ENCODE data around the gene PTPN9. TPM values are rescaled to one million over a fixed set of nuclear protein-coding genes. Genes with fewer than 3 reads are reported as not detected.

Gene PTPN9
- total RNA-seq, 4 donors from 2014 or later = 7.3 to 15.5 (median 10.8) TPM

DNA sequence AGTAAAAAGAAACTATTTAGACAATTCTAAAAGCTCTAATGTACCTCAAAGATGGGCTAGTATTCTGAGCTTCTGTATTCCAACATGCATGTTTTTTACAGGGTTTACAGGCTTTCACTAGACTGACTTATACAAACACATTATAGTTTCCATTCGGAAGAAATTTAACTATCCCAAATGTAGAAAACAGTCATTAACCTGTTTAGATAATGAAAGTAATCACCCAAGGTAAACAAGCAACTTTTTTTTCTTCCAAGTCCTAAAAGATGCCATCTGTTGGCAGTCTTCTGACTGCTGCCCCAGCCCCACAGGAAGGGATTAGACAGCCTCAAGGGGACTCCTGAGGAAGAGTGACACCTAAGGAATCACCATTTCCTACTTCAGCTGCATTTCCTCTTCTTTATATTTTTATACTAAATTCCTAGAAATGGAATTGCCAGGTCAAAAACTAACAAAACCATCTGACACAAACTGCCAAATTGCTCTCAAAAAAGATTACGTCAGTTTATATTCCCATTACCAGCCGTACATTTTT, 153.1 kb downstream of the PTPN9 start:
- 81 to 84% methylated on average over 3 of the region's 3 CpGs for WGBS, 2 donors
- no peak overlapping the region for H3K4me3 ChIP-seq (ENCODE audit: low read depth, poor library complexity, severe bottlenecking)
- intact Hi-C loops (cut with DNase I; ENCODE audit: low total_unique reads) = no loop called here
- no peak for DNase-seq (ENCODE audit: low spot score in 2 of 2)
- TF ChIP-seq POLR2A (IDR thresholded peaks at IDR 0.05) = no peak
- TF ChIP-seq, protein P1, sequence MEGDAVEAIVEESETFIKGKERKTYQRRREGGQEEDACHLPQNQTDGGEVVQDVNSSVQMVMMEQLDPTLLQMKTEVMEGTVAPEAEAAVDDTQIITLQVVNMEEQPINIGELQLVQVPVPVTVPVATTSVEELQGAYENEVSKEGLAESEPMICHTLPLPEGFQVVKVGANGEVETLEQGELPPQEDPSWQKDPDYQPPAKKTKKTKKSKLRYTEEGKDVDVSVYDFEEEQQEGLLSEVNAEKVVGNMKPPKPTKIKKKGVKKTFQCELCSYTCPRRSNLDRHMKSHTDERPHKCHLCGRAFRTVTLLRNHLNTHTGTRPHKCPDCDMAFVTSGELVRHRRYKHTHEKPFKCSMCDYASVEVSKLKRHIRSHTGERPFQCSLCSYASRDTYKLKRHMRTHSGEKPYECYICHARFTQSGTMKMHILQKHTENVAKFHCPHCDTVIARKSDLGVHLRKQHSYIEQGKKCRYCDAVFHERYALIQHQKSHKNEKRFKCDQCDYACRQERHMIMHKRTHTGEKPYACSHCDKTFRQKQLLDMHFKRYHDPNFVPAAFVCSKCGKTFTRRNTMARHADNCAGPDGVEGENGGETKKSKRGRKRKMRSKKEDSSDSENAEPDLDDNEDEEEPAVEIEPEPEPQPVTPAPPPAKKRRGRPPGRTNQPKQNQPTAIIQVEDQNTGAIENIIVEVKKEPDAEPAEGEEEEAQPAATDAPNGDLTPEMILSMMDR (IDR thresholded peaks at IDR 0.05) = no peak

DNA sequence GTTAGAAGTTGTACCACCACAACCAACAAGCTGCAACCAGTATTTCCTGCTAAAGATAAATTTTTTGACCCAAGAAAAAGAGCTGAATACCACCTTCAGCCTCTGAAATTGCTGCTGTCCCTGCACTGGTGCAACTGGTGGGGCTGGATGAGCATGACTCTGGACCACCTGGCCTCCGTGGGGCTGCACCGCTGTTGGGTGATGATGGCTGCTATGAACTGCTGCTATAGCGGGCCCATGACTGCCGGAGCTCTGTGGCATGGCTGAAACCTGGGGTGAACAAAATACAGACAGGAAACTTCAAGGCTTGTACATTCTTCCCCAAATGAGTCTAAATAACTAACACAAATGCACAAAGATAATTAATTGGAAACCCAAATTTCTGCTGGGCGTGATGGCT, 156.6 kb downstream of the PTPN9 start:
- DNase-seq (ENCODE audit: low spot score in 2 of 2) = no peak
- no peak overlapping the region for H3K4me3 ChIP-seq (ENCODE audit: low read depth, poor library complexity, severe bottlenecking)
- TF ChIP-seq POLR2A (IDR thresholded peaks at IDR 0.05) = no peak
- TF ChIP-seq, protein P1 (IDR thresholded peaks at IDR 0.05) = no peak
- WGBS, 2 donors = 94 to 97% methylated on average over 5 of the region's 5 CpGs
- intact Hi-C loops (cut with DNase I; ENCODE audit: low total_unique reads) = no loop called here

DNA sequence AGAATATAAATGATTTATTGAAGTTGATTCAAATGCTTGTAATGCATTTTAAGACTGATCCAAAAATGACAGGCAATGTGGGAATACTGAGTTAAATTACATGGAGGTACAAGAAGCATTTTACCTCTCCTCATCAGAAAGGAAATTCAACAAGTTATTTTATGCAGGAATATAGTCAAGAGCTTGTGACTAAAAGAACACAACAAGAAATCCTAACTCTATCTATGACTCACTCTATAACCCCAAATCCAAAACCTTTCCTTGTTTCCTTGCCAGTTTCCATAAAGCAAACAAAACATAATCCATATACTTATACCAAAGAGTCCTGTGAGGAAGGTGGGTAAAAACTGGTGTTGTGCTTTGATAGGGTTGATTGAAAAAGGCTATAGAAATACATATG, 158.4 kb downstream of the PTPN9 start:
- intact Hi-C loops (cut with DNase I; ENCODE audit: low total_unique reads) = no loop called here
- no peak for TF ChIP-seq POLR2A (IDR thresholded peaks at IDR 0.05)
- TF ChIP-seq, protein P1 (IDR thresholded peaks at IDR 0.05) = no peak
- no peak overlapping the region for H3K4me3 ChIP-seq (ENCODE audit: low read depth, poor library complexity, severe bottlenecking)
- no peak for DNase-seq (ENCODE audit: low spot score in 2 of 2)

DNA sequence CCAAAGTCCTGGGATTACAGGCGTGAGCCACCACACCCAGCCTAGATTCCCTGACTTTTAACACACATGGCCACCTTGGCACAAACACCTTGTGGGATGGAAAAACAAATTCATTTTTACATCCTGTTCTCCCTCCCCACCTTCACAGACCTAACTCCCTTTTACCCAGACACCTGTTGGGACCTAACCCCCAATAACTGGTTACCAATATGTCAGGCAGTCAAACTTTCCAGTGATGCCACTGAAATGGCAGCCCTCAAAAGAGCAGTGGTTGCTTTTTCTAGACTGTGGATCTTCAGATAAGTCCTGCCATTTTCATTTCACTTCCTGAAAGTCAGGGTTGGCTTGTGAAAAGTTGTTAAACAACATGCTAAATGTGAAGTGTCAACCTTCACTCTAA, 162.5 kb downstream of the PTPN9 start:
- TF ChIP-seq POLR2A (IDR thresholded peaks at IDR 0.05) = no peak
- TF ChIP-seq, protein P1 (IDR thresholded peaks at IDR 0.05) = no peak
- no peak overlapping the region for H3K4me3 ChIP-seq (ENCODE audit: low read depth, poor library complexity, severe bottlenecking)
- no peak for DNase-seq (ENCODE audit: low spot score in 2 of 2)
- intact Hi-C loops (cut with DNase I; ENCODE audit: low total_unique reads) = no loop called here
- WGBS, 2 donors = 91 to 95% methylated on average over 1 of the region's 1 CpG

Other genes starting within 250 kb of the PTPN9 start
- 10 to 100 TPM; 45.5 to 65.5 (median 56.4) TPM for gene COMMD4, start 243.3 kb downstream of the PTPN9 start, total RNA-seq
- 10 to 100 TPM; 20.0 to 66.8 (median 41.2) TPM for gene NEIL1, start 232.3 kb downstream of the PTPN9 start, total RNA-seq
- gene MAN2C1, start 210.7 kb downstream of the PTPN9 start, total RNA-seq = 100 to 1,000 TPM in 3 of 4 donors, 10 to 100 TPM in 1; 84.9 to 199 (median 136) TPM
- 10 to 100 TPM; 47.1 to 68.8 (median 49.6) TPM for gene SIN3A, start 127.6 kb downstream of the PTPN9 start, total RNA-seq
- 10 to 100 TPM; 16.5 to 19.7 (median 18.1) TPM for gene SNUPN, start 46.4 kb upstream of the PTPN9 start, total RNA-seq
- 100 to 1,000 TPM; 161 to 204 (median 185) TPM for gene IMP3, start 60.9 kb upstream of the PTPN9 start, total RNA-seq
- 10 to 100 TPM; 24.8 to 40.5 (median 35.5) TPM for gene SNX33, start 68.6 kb upstream of the PTPN9 start, total RNA-seq
- 10 to 100 TPM in 2 of 4 donors, 1 to 10 TPM in 2; 9.1 to 28.7 (median 10.5) TPM for gene CSPG4, start 133.5 kb upstream of the PTPN9 start, total RNA-seq